NCI-H524 treated with DMSO at 0.1 percent for 48 hours (cell line): ENCODE data around the gene PIP5K1B.

ENCODE experiments used
- DNase-seq: peaks from one replicate; lab custom pipeline; 2025; lab: John Stamatoyannopoulos, UW

Gene PIP5K1B

DNA sequence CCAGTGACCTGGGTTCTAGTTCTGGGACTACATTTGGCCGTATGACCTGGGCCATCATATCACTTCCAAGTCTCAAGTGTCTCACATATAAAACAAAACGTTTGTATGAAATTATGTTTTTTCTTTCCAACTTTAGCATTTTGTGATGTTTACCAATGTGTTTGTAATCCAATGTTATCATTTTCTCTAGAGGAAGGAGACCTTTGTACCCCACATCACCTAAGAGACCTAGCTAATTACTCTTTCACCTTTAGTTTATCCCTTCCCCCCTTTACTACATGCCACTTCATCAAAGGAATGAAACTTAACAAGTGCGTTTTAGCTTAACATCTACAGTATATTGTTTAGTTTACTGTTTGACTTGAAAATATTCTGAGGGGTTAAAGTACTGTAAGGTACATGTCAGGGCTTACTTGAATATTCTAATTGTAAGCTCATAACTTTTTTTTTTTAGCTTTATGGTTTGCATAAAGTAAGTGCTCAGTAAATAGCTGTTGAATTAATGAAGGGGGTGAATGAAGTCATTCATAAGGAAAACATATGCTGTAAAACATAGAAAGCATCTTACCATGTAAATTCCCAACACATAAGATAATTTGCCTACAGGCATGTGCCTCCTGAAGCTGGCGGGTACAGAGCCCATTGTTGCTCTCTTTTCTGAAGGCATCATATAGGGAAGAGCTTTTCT lies 2.9 kb downstream of the PIP5K1B start:
- no peak for DNase-seq

DNA sequence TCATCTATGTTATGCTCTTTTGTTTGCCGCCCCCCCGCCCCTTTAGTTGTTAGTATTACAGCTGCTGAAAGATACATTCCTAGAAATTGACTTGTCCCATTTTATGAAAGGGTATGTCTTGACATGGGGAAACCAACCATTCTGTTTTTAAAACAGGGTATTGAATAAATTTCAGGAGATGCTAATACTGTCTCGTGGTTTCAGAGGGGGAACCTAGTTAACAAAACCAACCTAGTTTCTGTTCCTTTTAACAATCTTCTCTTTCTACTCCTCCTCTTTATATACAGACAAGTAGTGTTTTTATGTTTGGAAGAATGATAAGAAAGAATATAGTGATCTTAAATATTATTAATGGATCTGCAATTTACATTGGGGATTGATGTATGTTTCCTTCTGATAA lies 3.5 kb downstream of the PIP5K1B start:
- no peak for DNase-seq

DNA sequence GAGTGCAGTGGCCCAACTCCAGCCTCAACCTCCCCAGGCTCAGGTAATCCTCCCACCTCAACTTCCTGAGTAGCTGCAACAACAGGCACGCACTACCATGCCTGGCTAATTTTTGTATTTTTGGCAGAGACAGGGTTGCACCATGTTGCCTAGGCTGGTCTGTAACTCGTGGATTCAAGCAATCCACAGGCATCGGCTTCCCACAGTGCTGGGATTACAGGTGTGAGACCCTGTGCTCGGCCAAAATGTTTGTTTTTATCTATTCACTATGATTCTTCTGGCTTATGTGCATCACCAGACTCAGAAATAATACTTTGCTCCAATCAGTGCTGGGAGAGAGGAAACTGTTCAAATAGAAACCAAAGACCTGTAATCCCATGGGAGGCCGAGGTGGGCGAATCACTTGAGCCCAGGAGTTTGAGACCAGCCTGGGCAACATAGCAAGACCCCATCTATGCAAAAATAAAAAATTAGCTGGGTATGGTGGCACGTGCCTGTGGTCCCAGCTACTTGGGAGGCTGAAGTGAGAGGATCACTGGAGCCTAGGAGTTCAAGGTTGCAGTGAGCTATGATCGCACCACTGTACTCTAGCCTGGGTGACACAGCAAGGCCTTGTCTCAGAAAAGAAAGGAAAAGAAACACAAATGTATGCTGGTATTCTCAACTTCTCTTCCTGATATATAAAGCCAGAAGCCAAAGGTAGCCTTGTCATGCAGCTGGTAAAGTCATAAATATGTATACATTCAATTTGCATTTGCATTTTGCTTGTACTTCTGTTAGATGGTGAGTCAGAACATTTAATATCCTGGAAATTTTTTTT lies 4.5 kb downstream of the PIP5K1B start:
- DNase-seq: no peak

DNA sequence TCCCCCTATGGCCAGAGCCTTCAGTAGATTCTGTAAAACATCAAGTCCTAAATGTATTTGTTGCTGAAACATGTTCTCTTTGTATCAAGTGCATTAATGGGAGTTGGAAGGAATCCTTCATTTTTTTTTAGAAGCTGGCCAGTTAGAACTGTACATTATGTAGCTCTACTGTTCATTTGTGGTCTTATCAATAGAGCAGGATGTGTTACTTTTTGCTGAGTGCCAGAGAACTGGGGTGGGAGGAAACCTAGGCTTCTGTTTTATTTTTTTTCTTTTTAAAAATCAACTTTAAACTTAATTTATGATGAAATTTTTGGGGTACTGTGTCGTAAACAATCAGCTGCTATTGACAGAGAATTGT lies 5.1 kb downstream of the PIP5K1B start:
- no peak for DNase-seq

DNA sequence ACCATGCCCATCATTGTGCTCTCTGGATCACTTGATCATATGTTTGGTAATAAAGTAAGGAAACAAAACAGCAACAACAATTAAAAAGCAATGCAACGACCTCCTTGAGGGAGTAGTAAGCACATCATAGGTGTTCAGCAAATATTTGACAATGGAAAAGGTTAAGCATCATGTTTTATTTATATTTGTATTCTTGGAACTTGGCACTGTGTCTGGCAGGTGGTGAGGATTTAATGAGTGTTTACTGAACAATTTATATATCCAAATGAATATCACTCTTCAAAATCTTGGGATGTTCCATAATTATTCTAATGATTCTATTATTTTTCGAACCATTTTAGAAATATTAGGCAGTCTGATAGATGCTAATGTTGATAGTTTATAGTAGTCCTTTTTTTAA lies 6.2 kb downstream of the PIP5K1B start:
- no peak for DNase-seq

DNA sequence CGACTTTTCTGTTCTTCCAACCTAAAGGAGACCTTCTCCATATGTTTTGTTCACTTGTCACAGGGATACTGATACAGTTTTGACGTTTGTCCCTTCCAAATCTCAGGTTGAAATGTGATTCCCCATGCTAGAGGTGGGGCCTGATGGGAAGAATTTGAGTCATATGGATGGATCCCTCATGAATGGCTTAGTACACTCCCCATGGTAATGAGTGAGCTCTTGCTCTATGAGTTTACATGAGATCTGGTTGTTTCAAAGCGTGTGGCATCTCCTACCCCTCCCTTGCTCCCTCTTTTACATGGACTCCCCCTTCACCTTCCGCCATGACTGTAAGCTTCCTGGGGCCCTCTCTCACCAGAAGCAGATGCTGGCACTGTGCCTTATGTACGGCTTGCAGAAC lies 6.9 kb downstream of the PIP5K1B start:
- no peak for DNase-seq

DNA sequence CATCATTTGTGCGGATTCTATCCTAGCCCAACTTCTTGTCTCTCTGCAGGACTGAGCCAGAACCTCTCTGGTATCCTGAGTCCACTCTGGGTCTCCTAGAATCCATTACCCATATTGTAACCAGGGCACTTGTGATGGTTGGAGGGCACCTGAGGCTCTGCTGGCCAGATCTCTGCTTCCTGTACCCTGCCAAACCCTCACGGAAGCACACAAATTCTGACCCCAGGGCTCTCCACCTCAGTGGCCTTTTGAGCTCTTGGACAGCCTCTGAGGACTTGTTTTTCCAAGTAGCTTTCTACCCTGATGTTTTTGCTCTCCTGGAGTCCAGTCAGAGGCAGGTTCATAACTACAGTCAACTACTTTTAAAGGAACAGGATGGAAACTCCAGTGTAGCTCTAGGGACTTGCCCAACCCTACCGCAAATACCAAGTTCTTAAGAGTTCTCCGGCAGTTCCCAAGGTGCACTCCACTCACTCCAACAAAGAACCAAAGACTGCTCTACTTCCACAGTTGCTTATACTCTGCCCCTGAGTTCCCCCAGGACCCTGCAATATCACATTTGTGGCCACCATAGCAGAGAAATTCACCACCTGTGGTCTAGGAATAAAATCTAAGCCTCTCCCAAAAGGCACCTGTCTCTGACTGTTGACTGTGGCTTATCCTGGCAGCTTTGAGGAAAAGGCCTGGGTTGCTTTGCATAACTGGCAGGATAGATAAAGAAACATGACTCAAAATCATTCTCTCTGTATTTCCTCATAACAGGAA lies 9.6 kb downstream of the PIP5K1B start:
- no peak for DNase-seq

DNA sequence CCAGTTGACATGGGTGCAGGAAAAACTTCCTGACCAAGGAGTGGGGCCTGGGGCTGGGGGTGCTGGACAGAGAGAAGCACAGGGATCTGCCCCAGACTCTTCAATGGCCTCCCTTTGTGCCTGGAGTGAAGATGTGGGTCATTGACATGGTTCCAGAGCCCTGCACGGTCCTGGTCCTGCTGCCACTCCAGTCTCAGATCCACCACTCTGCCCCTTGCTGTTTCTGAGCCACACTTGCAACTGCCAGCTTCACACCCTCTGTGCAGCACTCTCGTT lies 10.1 kb downstream of the PIP5K1B start:
- no peak for DNase-seq

DNA sequence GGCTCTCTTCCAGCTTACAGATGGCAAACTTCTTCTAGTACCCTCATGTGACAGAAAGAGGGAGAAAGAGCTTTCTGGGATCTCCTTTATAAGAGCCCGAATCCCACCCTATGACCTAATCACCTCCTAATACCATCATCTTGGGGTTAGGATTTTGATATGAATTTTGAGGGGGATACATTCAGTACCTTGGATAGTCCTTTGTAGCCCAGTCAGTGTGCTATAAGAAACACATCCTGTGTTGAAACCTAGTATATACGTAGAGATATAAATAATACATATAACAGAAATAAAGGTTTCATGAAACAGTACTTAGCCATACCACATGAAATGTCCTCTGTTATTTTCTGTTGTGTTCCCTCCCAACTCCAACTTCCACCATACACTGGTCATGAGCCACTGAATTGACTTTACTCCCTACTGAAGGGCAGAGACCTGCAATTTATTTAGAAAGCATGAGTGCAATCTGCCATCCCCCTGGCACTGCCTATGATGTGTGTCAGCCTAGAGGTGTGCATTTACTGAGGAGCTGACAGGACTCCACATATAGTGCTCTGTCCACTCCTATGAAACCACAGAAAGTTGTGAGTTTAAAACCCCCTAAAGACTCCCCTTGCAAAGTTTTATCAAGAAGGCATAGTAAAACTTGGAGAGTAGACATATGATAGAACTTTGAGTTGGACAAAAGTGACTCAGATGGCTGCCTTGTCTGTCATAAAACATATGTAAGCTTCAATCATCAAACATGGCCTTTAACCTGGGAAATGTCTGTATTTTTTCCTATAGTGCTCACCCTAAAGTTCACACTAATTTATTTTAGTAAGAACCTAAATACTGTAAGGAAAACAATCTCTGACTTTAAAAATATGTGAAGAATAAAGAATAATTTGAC lies 12.8 kb downstream of the PIP5K1B start:
- no peak for DNase-seq

DNA sequence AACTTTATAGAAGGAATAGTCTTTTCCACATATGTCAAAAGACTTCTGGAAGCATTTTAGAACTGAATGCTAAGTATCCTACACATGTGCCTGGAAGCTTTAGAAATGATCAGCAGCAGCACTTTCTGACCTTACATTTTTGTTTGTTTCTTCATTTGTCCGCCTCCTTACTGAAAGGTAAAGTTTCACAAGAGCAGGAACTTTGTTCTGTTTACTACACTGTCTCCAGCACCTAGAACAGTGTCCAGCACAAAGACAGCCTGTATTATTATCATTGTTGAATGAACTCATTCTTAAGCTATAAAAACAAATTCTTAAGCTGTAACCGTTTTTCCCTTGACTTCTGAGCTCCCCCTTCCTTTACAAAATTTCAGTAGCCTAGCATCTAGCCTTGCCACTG lies 14.8 kb downstream of the PIP5K1B start:
- no peak for DNase-seq

DNA sequence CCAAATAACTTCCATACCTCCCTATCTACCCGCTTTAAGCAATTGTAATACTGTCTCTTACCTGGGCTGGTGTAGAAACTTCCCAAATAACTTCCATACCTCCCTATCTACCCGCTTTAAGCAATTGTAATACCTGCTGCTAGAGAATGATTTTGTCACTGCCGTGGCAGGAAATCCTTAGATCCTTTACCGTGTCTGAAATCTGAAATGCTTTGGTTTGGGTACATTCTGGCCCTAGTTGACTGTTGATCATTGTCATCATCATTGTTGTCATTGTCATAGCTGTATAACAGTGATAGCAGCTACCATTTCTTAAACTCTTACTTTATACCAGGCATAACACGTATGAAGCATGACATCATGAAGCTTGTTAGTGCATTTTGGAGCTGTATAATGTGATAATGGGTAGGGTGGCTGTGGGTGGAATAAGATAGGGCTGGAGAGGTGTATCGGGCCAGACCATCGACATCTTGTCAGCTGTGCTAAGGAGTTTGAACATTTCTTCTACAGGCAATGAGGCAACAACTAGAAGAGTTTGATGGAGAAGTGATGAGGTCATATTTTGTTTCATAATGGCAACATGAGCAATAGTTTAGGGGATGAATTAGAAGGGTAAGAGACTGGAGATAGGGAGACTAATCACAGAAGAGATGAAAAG lies 15.7 kb downstream of the PIP5K1B start:
- DNase-seq: no peak

DNA sequence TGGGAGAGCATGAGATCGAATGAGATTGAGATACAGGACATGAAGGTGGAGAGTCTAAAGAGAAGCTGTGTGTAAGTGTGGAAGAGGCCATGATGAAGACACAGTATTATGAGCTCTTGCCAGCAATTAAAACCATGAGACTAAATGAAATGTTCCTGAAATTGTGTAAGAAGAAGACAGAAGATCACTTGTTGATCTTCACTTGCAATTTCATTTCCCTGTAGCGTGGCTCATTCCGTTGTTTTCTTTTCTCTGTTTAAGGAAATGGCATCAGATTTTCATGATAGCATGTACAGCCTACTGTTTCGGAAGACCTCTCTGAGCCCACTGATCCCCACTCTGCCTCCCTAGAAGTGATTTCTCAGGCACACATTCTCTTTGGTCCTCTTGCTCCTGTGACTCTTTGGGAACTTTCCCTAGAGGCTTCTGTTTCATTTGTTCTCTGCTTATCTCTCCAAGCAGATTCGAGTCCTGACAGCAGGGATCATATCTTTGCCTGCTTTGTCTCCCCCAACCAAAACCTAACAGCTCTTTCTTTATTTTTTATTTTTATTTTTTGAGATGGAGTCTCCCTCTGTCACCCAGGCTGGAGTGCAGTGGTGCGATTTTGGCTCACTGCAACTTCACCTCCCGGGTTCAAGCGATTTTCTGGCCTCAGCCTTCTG lies 16.8 kb downstream of the PIP5K1B start:
- DNase-seq: no peak

DNA sequence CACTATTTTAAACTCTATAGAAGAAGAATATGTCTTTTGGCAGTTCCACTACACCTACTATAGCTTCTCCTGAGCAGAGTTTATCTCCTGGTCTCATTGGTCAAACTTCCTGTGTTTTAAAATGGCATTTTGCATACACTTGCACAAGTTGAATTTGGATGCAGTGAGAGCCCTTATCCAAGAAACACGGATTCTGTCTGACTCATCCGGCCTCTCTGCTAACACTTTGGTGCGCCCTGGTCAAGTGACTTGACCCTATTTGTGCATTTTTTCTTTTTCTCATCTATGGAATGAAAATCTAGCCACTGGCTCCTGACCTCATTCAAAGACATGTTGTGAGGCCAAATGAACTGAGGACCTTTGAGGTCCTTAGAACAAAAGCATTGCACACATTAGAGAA lies 20.0 kb downstream of the PIP5K1B start:
- no peak for DNase-seq

DNA sequence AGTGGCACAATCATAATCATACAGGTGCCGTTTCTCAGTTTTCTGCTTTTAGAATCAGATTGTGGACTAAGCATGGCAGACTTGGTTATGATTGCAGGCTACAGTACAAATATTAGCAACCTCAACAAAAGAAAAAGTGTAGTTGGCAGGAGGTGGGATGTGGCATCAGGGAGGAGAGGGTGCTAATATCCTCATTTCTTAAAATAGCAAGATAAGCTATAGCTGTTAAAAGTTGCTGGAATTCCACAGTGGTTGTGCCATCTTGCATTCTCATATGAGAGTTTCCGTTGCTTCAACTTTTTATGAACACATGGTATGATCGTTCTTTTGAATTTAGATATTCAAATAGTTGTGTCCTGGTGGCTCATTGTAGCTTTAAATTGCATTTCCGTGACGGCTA lies 21.4 kb downstream of the PIP5K1B start:
- no peak for DNase-seq

DNA sequence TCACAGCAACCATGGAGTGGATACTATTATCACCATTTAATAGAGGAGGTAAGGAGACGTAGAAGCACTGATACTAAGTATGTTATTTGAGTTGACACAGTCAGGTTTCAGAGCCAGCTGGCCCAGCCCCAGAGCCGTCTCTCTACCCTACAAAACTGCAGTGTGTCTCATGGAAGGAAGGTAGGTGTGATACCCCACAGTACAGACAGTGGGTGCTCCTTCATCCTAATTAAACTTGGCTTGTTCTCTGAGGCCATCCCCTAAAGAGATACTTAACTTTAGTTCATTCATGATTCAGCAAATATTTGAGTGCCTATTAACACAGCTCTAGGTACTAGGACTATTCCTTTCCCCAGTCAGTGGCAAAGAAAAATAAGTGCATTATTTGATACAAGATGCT lies 22.6 kb downstream of the PIP5K1B start:
- DNase-seq: no peak

DNA sequence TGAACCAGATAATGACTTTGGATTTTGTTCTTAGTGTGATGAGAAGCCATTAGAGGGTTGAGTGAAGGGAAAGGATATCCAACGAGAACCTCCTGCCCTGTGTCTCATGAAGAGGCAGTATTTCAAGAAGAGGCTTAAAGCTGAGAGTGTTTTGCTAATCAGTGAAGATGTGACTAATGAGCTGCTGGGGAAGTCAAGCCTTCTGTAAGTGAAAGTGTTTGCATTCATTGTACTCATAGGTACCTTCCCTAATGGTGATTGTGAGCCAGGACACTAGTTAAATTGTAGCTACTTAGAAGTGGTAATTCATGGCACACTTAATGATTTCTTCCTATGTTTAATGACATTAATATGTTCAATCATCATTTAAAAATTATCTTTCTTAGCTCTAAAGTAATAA lies 23.7 kb downstream of the PIP5K1B start:
- DNase-seq: no peak

DNA sequence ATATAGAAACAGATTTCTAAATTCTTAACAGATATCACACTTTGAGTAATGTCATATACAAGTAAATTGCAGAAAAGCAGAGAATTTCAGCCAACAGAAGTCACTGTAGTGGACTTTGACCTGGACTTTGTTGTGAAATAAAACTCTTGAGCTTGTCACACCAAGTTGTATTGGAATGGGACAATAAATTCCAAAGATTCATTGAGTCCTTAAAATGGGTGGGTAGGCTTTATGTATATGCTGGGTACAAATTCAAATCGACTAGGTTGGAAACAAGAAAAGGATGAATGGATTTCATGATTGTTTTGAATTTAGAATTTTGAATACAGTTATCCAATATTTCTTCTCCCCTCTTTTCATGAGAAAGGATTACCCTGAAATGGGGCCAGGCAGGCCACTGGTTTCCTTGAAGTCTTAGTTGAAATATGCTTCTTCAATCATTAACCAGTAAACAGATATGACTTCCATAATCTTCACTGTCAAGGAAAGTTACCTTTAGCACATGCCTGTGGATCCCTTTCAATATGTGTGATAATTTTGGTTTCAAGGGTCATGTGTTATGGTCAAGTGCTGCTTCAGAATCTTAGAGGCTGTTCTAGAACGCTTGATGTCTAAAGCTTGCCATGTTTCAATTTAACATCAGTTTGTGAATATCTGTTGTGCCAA lies 25.7 kb downstream of the PIP5K1B start:
- DNase-seq: no peak

DNA sequence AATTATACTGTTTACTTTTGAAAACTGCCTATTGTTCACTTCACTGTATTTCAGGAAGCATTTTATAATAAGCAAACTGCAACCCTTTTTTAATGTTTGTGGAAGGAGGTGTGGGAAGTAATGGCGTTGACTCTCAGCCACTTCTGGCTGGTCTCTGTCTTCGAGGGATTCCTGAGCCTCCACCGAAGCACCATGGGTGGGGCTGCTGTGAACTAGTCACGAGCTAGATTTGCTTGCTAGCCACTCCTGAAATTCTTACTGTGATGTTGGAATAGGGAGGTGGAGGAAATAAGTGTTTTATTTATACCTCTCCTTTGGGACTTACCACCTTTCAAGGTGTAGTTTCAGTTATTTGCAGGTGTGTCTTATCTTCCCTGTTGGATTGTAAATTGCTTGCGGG lies 26.8 kb downstream of the PIP5K1B start:
- no peak for DNase-seq

DNA sequence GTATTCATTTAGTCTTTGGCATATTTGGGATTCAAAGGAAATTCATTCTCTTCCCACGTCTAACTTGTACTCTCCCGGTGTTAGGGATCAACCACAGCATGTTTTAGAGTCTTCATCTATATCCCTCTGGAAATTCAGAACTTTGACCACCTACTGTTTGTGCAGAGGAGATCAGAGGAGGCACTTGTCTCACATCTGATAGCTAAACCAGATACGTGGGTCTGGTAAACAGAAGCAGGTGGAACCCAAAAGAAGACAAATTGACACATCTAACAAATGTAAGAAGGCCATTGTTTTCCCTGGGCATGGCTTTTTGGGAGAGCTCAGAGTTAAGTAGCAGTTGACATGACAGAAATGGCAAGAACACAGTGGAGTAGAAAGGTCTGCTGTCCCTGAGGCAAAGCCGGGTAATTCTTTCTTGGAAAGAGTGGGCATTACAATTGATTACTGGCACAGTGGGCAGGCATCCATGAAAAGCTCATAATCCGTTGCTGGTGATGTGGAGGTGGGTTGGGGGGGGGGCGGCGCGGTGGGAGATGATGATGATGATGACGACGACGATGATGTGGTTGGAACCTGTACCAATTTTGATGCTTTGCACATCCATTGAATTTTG lies 27.5 kb downstream of the PIP5K1B start:
- DNase-seq: no peak

DNA sequence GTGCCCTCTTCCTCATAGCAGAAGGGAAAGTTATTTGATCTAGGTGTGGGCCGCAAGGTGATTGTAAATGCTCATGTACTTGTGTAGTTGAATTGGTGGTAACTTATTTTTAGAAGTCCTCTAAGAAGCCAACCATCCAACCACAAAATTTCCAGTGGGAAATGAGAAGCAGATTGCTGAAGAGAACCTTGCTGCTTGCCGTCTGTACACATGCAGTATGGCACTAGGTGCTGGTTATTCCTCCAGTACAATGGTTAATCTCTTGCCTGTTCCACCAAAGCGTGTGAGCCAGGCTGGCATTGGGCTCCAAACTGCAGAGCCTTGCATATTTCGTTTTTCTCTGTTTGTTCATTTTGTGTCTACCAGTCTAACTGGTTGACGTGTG lies 28.0 kb downstream of the PIP5K1B start:
- DNase-seq: no peak
